Measurements from ENCODE around the gene CA10. TPM values are rescaled to one million over a fixed set of nuclear protein-coding genes. Genes with fewer than 3 reads are reported as not detected.

The CA10 gene
- total and polyA plus RNA-seq, 2 experiments from 2014 or later: 0.92 to 1.5 TPM

- Histone ChIP-seq H4K20me1 (replicated peaks; ENCODE audit: insufficient read depth) (no peaks in the 10 kb centered on the region), H3K36me3 (ENCODE audit: insufficient read depth) (no peaks in the 10 kb centered on the region), H3K27me3 (ENCODE audit: insufficient read depth) (no peaks in the 10 kb centered on the region), H3K27ac (ENCODE audit: low read depth) (no peak overlapping the region), H3K79me2 (replicated peaks; ENCODE audit: insufficient read depth) (no peaks in the 10 kb centered on the region), H2AFZ (no peak overlapping the region), H3K9me2 (ENCODE audit: insufficient read depth) (no peaks in the 10 kb centered on the region; the same call in 1 of the 2 replicates), H3K4me2 (no peak overlapping the region), H3K4me3 (no peak overlapping the region), H3F3A (replicated peaks; ENCODE audit: low read depth) (no peaks in the 10 kb centered on the region), H3K4me1 (ENCODE audit: insufficient read depth) (no peaks in the 10 kb centered on the region)
- H3K36me3 Mint-ChIP-seq (ENCODE audit: low read depth): no peaks in the 10 kb centered on the region
- H3K4me3 Mint-ChIP-seq: no peak overlapping the region
- H3K4me1 Mint-ChIP-seq: no peaks in the 10 kb centered on the region
- DNase-seq (ENCODE audit: low spot score) (no peak), ATAC-seq (no peak)
- TF ChIP-seq JUNB (IDR thresholded peaks at IDR 0.05; ENCODE audit: unreplicated experiment): no peak
- TF ChIP-seq REST (IDR thresholded peaks at IDR 0.05; ENCODE audit: unreplicated experiment): no peak
- no peak for TF ChIP-seq ZNF462 (CRISPR knock-in tag; IDR thresholded peaks at IDR 0.05)
- no peak for TF ChIP-seq CTCF (conservative IDR thresholded peaks at IDR 0.05; ENCODE audit: low read depth in 2 of 2)
- no peak for TF ChIP-seq POLR2AphosphoS5 (IDR thresholded peaks at IDR 0.05; ENCODE audit: low read depth)
- no peak for TF ChIP-seq STAT1 (IDR thresholded peaks at IDR 0.05; ENCODE audit: unreplicated experiment)
- TF ChIP-seq ZNF331 (CRISPR knock-in tag; IDR thresholded peaks at IDR 0.05; ENCODE audit: low read depth): no peak
- no peak for TF ChIP-seq EZH2 (IDR thresholded peaks at IDR 0.05; ENCODE audit: low read depth, unreplicated experiment)
- TF ChIP-seq NANOG (IDR thresholded peaks at IDR 0.05; ENCODE audit: borderline replicate concordance): no peak
- TF ChIP-seq CREB1 (CRISPR knock-in tag; IDR thresholded peaks at IDR 0.05; ENCODE audit: low read depth): no peak
- TF ChIP-seq EZH2phosphoT487 (IDR thresholded peaks at IDR 0.05; ENCODE audit: unreplicated experiment): no peak
- no peak for TF ChIP-seq ZNF114 (CRISPR knock-in tag; IDR thresholded peaks at IDR 0.05)
- no peak for TF ChIP-seq ETS1 (IDR thresholded peaks at IDR 0.05)
- H3K27me3 Mint-ChIP-seq (ENCODE audit: insufficient read depth, low read depth, poor library complexity): peaks cover 2% of the 10 kb centered on the region
- H3K27ac Mint-ChIP-seq: no peak overlapping the region
- H3K9me3 Mint-ChIP-seq: no peaks in the 10 kb centered on the region; the same call in 2 of the 3 replicates
Observed at GRCh38 chr17:52035336-52035915, 123.1 kb downstream of the CA10 start.

Data from GM23338 (cell line).